SK-N-SH (cell line): Measurements from ENCODE around the gene KRTAP1-1. TPM values are rescaled to one million over a fixed set of nuclear protein-coding genes. Genes with fewer than 3 reads are reported as not detected.

ENCODE experiments used
- CTCF ChIA-PET: fragments of 300-600, 350-600 bp; formaldehyde crosslinking; extraction: SDS; loops from one replicate; lab custom pipeline; 2021; lab: Yijun Ruan, JAX
- POLR2A ChIA-PET: fragments of 350-600 bp; sonication (Branson Sonifier 250); formaldehyde crosslinking; extraction: SDS; loops from one replicate; lab custom pipeline; 2020; ENCODE audit warnings: antibody characterized with exemption, inconsistent platforms; lab: Yijun Ruan, JAX
- DNase-seq: peaks from one replicate; pipeline ENCODE4 v3.0.0; 2012
- H2AFZ ChIP-seq: fragments of 200-600 bp; sonication (generic); 2 replicates; pipeline ENCODE4 v1.8.1; 2016; ENCODE audit warnings: antibody characterized with exemption, mild to moderate bottlenecking, low read depth
- H3F3A ChIP-seq: fragments of 200-600 bp; sonication (generic); replicated peaks from 2 replicates; pipeline ENCODE3; 2016; ENCODE audit warnings: antibody characterized with exemption, mild to moderate bottlenecking; ENCODE audit not compliant: insufficient read depth
- H3K27ac ChIP-seq, 2 experiments: fragments of 200-500 bp in 1 of 2; fragments of 200-600 bp in 1 of 2; sonication (Bioruptor generic) in 1 of 2; sonication (generic), shearing (Covaris generic) in 1 of 2; 2 replicates each; pipeline versions ENCODE4 v1.5.1 to v1.6.1; 2014 to 2016; ENCODE audit warnings: low read depth in 2 of 2, inconsistent platforms in 1 of 2, low read length in 1 of 2, mild to moderate bottlenecking in 1 of 2, mixed read lengths in 1 of 2
- H3K27me3 ChIP-seq: fragments of 200-600 bp; sonication (generic), shearing (Covaris generic); 2 replicates; pipeline ENCODE4 v1.6.1; 2016; ENCODE audit warnings: mixed run types; ENCODE audit not compliant: insufficient read depth
- H3K36me3 ChIP-seq, 2 experiments: fragments of 200-500 bp in 1 of 2; fragments of 200-600 bp in 1 of 2; sonication (Bioruptor generic) in 1 of 2; sonication (generic) in 1 of 2; replicated peaks in 1 of 2; 2 replicates each; pipeline versions ENCODE3 to v1.5.1; 2014 to 2016; ENCODE audit warnings: low read length in 1 of 2, mild to moderate bottlenecking in 1 of 2; ENCODE audit not compliant: insufficient read depth in 2 of 2, control insufficient read depth in 1 of 2
- H3K4me1 ChIP-seq, 2 experiments: fragments of 200-500 bp in 1 of 2; fragments of 200-600 bp in 1 of 2; sonication (Bioruptor generic) in 1 of 2; sonication (generic), shearing (Covaris generic) in 1 of 2; 2 replicates each; pipeline versions ENCODE4 v1.5.1 to v1.6.1; 2014 to 2016; ENCODE audit warnings: low read depth in 1 of 2, low read length in 1 of 2, mixed run types in 1 of 2; ENCODE audit not compliant: insufficient read depth in 2 of 2, control insufficient read depth in 1 of 2
- H3K4me2 ChIP-seq: fragments of 200-600 bp; sonication (generic), shearing (Covaris generic); 2 replicates; pipeline ENCODE4 v1.6.1; 2017; ENCODE audit warnings: mixed run types
- H3K4me3 ChIP-seq, 2 experiments: fragments of 200-500 bp in 1 of 2; fragments of 200-600 bp in 1 of 2; sonication (Bioruptor generic) in 1 of 2; sonication (generic), shearing (Covaris generic) in 1 of 2; 2 replicates each; pipeline versions ENCODE4 v1.5.1 to v1.8.1; 2014 to 2016; ENCODE audit warnings: low read depth in 2 of 2, inconsistent platforms in 1 of 2, low read length in 1 of 2, mild to moderate bottlenecking in 1 of 2, mixed read lengths in 1 of 2, moderate library complexity in 1 of 2
- H3K79me2 ChIP-seq: fragments of 200-600 bp; sonication (generic); 2 replicates; pipeline ENCODE4 v1.8.1; 2017; ENCODE audit warnings: mild to moderate bottlenecking; ENCODE audit not compliant: insufficient read depth
- H3K9ac ChIP-seq: fragments of 200-600 bp; sonication (generic); 2 replicates; pipeline ENCODE4 v1.6.1; 2017; ENCODE audit warnings: mixed run types
- H3K9me2 ChIP-seq: fragments of 200-600 bp; sonication (generic); 2 replicates; pipeline ENCODE4 v1.6.1; 2017; ENCODE audit warnings: mixed run types
- H3K9me3 ChIP-seq: fragments of 200-600 bp; sonication (generic); 2 replicates; pipeline ENCODE4 v1.6.1; 2017; ENCODE audit warnings: mixed run types, mild to moderate bottlenecking, moderate library complexity
- H4K20me1 ChIP-seq: fragments of 200-600 bp; sonication (generic); 2 replicates; pipeline ENCODE4 v1.6.1; 2017; ENCODE audit warnings: mild to moderate bottlenecking, mixed run types; ENCODE audit not compliant: insufficient read depth
- CHD2 ChIP-seq: fragments of 150-350 bp; IDR thresholded peaks from 2 replicates; pipeline ENCODE4 v1.6.1; 2018; ENCODE audit warnings: low read length; ENCODE audit not compliant: partially characterized antibody
- EP300 ChIP-seq, 2 experiments: IDR thresholded peaks; 2 replicates each; pipeline versions ENCODE4 v1.4.0 to v1.6.1; 2012; ENCODE audit warnings: borderline replicate concordance in 1 of 2, low read depth in 1 of 2, low read length in 1 of 2
- EZH2phosphoT487 ChIP-seq: fragments of 200-600 bp; sonication (generic); IDR thresholded peaks from 2 replicates; pipeline ENCODE4 v1.6.1; 2017; ENCODE audit warnings: low read depth, mixed run types, mild to moderate bottlenecking, antibody characterized with exemption, moderate library complexity, borderline replicate concordance
- FOXJ3 ChIP-seq: sonication (generic); formaldehyde crosslinking; IDR thresholded peaks from 2 replicates; pipeline ENCODE4 v1.5.1; 2020; ENCODE audit warnings: mild to moderate bottlenecking, missing genetic modification reagents
- GABPA ChIP-seq: IDR thresholded peaks from 2 replicates; pipeline ENCODE4 v1.4.0; 2012; ENCODE audit warnings: low read depth, mild to moderate bottlenecking
- GATA2 ChIP-seq: sonication (generic); formaldehyde crosslinking; IDR thresholded peaks from 2 replicates; pipeline ENCODE4 v1.5.0; 2020; ENCODE audit warnings: mild to moderate bottlenecking, missing genetic modification reagents
- IRF3 ChIP-seq: fragments of 150-350 bp; IDR thresholded peaks from 2 replicates; pipeline ENCODE4 v1.6.1; 2016; ENCODE audit warnings: mild to moderate bottlenecking, low read depth, low read length
- MEF2A ChIP-seq: IDR thresholded peaks from 2 replicates; pipeline ENCODE4 v1.4.0; 2012; ENCODE audit warnings: low read depth, borderline replicate concordance
- MXI1 ChIP-seq: IDR thresholded peaks from 2 replicates; pipeline ENCODE4 v1.6.1; 2012; ENCODE audit warnings: mild to moderate bottlenecking, low read depth, low read length, improper control_type of control experiment
- NFIC ChIP-seq: IDR thresholded peaks from 2 replicates; pipeline ENCODE4 v1.4.0; 2012; ENCODE audit warnings: borderline replicate concordance
- RCOR1 ChIP-seq: fragments of 150-350 bp; IDR thresholded peaks from 2 replicates; pipeline ENCODE4 v1.6.1; 2017; ENCODE audit warnings: antibody characterized with exemption, low read length
- RFX5 ChIP-seq: IDR thresholded peaks from 2 replicates; pipeline ENCODE4 v1.6.1; 2012; ENCODE audit warnings: mild to moderate bottlenecking, improper control_type of control experiment, low read length
- SIN3A ChIP-seq: IDR thresholded peaks from 2 replicates; pipeline ENCODE4 v1.6.1; 2012; ENCODE audit warnings: low read depth, mild to moderate bottlenecking, low read length, moderate library complexity, borderline replicate concordance
- WGBS: methylation state at CpG from one replicate; pipeline ENCODE4 v1.1.6; 2017; ENCODE audit warnings: low lambda C conversion rate; 5-methylcytosine and 5-hydroxymethylcytosine counted together
- polyA plus RNA-seq, 3 experiments: library from polyadenylated mRNA; depleted of rRNA; stranded (reverse); fragments of >200 nt; gene quantifications; 2 replicates each; pipeline ENCODE4 v1.2.3, GENCODE V29; 2012
- TF ChIP-seq, protein P1 (sequence below): IDR thresholded peaks from 2 replicates; pipeline ENCODE4 v1.4.0; 2012; ENCODE audit warnings: low read depth, borderline replicate concordance
- TF ChIP-seq, protein P2 (sequence below): fragments of 200-600 bp; sonication (generic); IDR thresholded peaks from 2 replicates; pipeline ENCODE4 v1.6.1; 2017; ENCODE audit warnings: antibody characterized with exemption, mild to moderate bottlenecking, moderate library complexity

Gene KRTAP1-1
- polyA plus RNA-seq, 1 of the 3 experiments (the other 2 are of a cell fraction), result not detected

GRCh38 chr17:41076788-41077187, 35.5 kb upstream of the KRTAP1-1 start:
- Histone ChIP-seq H3K27me3 (no peaks in the 10 kb centered on the region), H4K20me1 (no peaks in the 10 kb centered on the region), H3K4me1 (no peaks in the 10 kb centered on the region), H3K4me2 (no peak overlapping the region), H3K9me2 (no peaks in the 10 kb centered on the region; the same call in 1 of the 2 replicates), H3K36me3 (no peaks in the 10 kb centered on the region), H3K9ac (no peak overlapping the region), H3K9me3 (no peaks in the 10 kb centered on the region), H3K4me3 (no peak overlapping the region), H3K27ac (no peak overlapping the region), H3F3A (no peaks in the 10 kb centered on the region), H2AFZ (no peak overlapping the region), H3K79me2 (no peaks in the 10 kb centered on the region)
- CTCF ChIA-PET, result no interaction called here
- TF ChIP-seq IRF3, result no peak
- TF ChIP-seq RCOR1, result no peak
- no peak for TF ChIP-seq RFX5
- no peak for TF ChIP-seq GABPA
- no peak for TF ChIP-seq GATA2 (CRISPR knock-in tag)
- no peak for TF ChIP-seq NFIC
- no peak for TF ChIP-seq MEF2A
- TF ChIP-seq, protein P1, sequence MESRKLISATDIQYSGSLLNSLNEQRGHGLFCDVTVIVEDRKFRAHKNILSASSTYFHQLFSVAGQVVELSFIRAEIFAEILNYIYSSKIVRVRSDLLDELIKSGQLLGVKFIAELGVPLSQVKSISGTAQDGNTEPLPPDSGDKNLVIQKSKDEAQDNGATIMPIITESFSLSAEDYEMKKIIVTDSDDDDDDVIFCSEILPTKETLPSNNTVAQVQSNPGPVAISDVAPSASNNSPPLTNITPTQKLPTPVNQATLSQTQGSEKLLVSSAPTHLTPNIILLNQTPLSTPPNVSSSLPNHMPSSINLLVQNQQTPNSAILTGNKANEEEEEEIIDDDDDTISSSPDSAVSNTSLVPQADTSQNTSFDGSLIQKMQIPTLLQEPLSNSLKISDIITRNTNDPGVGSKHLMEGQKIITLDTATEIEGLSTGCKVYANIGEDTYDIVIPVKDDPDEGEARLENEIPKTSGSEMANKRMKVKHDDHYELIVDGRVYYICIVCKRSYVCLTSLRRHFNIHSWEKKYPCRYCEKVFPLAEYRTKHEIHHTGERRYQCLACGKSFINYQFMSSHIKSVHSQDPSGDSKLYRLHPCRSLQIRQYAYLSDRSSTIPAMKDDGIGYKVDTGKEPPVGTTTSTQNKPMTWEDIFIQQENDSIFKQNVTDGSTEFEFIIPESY, result no peak
- TF ChIP-seq, protein P2, sequence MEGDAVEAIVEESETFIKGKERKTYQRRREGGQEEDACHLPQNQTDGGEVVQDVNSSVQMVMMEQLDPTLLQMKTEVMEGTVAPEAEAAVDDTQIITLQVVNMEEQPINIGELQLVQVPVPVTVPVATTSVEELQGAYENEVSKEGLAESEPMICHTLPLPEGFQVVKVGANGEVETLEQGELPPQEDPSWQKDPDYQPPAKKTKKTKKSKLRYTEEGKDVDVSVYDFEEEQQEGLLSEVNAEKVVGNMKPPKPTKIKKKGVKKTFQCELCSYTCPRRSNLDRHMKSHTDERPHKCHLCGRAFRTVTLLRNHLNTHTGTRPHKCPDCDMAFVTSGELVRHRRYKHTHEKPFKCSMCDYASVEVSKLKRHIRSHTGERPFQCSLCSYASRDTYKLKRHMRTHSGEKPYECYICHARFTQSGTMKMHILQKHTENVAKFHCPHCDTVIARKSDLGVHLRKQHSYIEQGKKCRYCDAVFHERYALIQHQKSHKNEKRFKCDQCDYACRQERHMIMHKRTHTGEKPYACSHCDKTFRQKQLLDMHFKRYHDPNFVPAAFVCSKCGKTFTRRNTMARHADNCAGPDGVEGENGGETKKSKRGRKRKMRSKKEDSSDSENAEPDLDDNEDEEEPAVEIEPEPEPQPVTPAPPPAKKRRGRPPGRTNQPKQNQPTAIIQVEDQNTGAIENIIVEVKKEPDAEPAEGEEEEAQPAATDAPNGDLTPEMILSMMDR, result no peak
- POLR2A ChIA-PET, result no interaction called here
- DNase-seq, result no peak

DNA sequence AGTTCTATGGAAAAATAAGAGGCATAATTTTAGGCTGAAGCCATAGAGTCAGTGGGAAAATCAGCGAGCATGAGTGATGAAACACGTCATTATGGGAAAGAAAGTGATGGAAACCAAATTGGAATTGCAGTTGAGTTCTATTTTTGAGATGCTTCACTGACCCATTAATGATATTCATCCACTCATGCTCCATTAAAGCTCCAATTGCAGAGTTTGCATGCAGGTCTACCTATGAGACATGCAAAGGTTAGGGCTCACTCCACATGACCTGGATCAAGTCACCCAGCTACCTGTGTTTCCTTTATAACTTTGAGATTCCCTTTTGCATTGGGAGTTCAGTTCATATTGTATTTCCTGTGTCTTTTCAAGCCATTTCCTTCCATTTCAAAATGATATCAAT, 32.4 kb upstream of the KRTAP1-1 start:
- POLR2A ChIA-PET, result no interaction called here
- WGBS, result 29% methylated on average over 2 of the region's 2 CpGs
- Histone ChIP-seq H3K79me2 (no peaks in the 10 kb centered on the region), H3K9ac (no peak overlapping the region), H3K4me1 (no peaks in the 10 kb centered on the region), H3K4me3 (no peak overlapping the region), H3K27ac (no peak overlapping the region), H3K9me2 (no peaks in the 10 kb centered on the region; the same call in 1 of the 2 replicates), H3K36me3 (no peaks in the 10 kb centered on the region), H3K4me2 (no peak overlapping the region), H3K27me3 (no peaks in the 10 kb centered on the region), H3F3A (no peaks in the 10 kb centered on the region), H2AFZ (no peak overlapping the region), H3K9me3 (no peaks in the 10 kb centered on the region), H4K20me1 (no peaks in the 10 kb centered on the region)
- DNase-seq, result no peak
- CTCF ChIA-PET, result interaction anchor here (2.1 kb wide), 1 partner anchor 475 kb away, joined by 6 read pairs; no protein-coding TSS in a partner anchor
- TF ChIP-seq RFX5, result no peak
- no peak for TF ChIP-seq CHD2
- no peak for TF ChIP-seq EP300 (IDR thresholded peaks at IDR 0.05; ENCODE audit: borderline replicate concordance in 1 of 2, low read depth in 1 of 2, low read length in 1 of 2)
- TF ChIP-seq MXI1, result no peak
- no peak for TF ChIP-seq SIN3A
- TF ChIP-seq MEF2A, result no peak
- TF ChIP-seq EZH2phosphoT487, result no peak
- TF ChIP-seq FOXJ3 (CRISPR knock-in tag), result no peak
